Ecto neural progenitor cell (in vitro differentiated cells): ENCODE measurements around the gene SLC22A6.

ENCODE experiments used
- DNase-seq: peaks from one replicate; pipeline ENCODE4 v3.0.0-alpha.2; 2018; ENCODE audit warnings: low spot score

SLC22A6 gene

DNA sequence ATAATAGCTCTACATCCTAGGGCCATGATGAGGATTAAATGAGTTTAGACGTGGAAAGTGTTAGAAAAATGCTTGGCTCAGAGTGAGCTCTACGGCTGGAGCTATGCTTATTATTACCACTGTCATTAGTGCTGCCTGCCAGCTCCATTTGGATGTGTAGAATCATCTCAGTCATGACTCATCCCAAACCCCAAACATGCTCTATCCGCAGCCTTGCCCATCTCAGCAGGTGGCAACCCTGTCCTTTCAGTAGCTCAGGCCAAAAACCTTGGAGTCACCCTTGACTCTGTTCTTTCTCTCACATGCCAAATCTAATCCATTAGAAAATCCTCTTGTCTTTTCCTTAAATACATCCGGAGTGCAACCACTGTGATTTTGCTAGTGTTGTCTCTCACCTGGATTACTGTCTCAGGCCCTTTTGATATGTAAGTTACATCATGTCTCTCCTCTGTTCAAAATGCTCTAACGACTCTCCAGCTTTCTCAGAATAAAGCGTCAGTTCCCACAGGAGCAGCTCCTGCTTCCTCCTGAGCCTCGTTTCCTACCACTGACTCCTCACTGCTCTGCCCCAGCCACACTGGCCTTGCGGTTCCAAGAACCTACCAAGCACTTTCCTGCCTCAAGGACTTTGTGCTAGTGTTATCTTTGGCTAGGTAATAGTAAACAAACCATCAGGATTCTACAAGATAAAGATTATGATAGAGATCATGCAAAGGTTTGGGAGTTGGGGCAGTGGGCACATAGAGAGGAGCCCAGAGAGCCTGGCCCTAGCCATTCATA lies 53.1 kb downstream of the SLC22A6 start:
- no peak for DNase-seq

DNA sequence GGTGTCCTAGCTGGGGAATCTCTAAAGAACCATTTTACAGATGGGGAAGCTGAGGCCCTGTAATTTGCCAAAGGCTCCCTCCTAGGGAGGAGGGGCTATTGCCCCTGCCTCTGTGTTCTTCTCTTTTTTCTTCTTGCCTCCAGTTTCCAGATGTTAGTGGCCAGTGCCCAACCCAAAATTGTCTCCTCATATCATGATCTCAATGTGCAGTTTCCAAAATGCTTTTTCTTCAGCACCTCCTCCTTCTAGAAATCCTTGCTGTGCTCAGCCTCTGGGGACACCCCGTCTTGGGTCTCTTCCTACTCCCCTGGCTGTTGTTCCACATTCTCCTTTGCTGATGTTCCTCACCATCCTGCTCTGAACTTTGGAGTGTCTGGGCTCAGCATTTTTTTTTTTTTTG lies 54.1 kb downstream of the SLC22A6 start:
- DNase-seq = no peak

DNA sequence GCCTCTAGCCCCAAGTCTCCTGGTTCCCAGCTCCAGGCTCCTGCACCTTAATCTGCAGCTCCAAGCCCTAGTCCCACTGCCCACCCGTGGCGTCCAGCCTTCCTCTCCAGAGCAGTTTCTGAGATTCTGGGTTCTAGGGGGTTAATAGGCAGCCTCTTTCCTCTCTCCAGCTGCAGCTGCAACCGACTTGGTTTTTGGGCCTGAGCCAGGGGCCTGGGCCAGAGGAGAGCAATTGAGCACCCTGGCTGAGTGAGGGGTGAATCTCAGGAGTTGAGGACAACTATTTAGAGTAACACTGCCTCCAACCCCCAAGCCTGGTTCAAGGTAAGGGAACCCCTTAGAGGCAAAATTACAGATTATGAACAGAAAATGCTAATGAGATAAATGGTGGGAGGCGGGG lies 54.6 kb downstream of the SLC22A6 start:
- no peak for DNase-seq

GRCh38 chr11:62928011-62928410 lies 56.8 kb downstream of the SLC22A6 start:
- no peak for DNase-seq

- no peak for DNase-seq
These were observed 57.9 kb downstream of the SLC22A6 start for GRCh38 chr11:62926680-62927455.
